GM12878 (cell line): ENCODE results near the gene CA14. TPM values are rescaled to one million over a fixed set of nuclear protein-coding genes. Genes with fewer than 3 reads are reported as not detected.

Source experiments
- ATAC-seq: fragments of 200-7000 bp; cut with Tn5 transposase; 3 replicates; pipeline ENCODE4 v1.9.1; 2020; ENCODE audit warnings: mild to moderate bottlenecking, moderate library complexity
- BruUV-seq: library from RNA; stranded (reverse); fragments of 400-500 nt; replicated peaks from 2 replicates; lab custom pipeline; 2021; lab: Mats Ljungman, UMichigan
- CTCF ChIA-PET: fragments of 300-600 bp; sonication (Branson Sonifier 250); formaldehyde crosslinking; extraction: SDS; loops from one replicate; lab custom pipeline; 2021; ENCODE audit warnings: inconsistent platforms; lab: Yijun Ruan, JAX
- POLR2A ChIA-PET: fragments of 350-600 bp; formaldehyde crosslinking; extraction: SDS; loops from one replicate; lab custom pipeline; 2021; ENCODE audit warnings: inconsistent platforms; lab: Charles Lee
- RAD21 ChIA-PET: fragments of 300-600 bp; sonication (Branson Sonifier 250); formaldehyde crosslinking; loops from one replicate; lab custom pipeline; 2023; ENCODE audit warnings: antibody characterized with exemption; ENCODE audit not compliant: unreplicated experiment; lab: Charles Lee
- SMC1A ChIA-PET: fragments of 300-600 bp; sonication (Branson Sonifier 250); formaldehyde crosslinking; loops from one replicate; lab custom pipeline; 2023; ENCODE audit not compliant: unreplicated experiment, uncharacterized antibody; lab: Charles Lee
- DNase-seq: peaks from one replicate; pipeline ENCODE4 v3.0.0-alpha.2; 2011; ENCODE audit warnings: low read depth, low spot score
- FAIRE-seq: peaks from 3 replicates; lab custom pipeline; 2011; peaks lifted over from hg19 to GRCh38; lab: Jason Lieb, UNC
- H2AFZ ChIP-seq: 2 replicates; pipeline ENCODE4 v1.6.0; 2011; ENCODE audit warnings: low read depth, low read length, control low read depth; ENCODE audit not compliant: control insufficient read depth
- H3K27ac ChIP-seq: 2 replicates; pipeline ENCODE4 v1.5.1; 2011; ENCODE audit warnings: control low read depth; ENCODE audit not compliant: control insufficient read depth, insufficient read depth
- H3K27me3 ChIP-seq, 2 experiments: replicated peaks in 1 of 2; 2 replicates each; pipeline versions ENCODE4 v1.6.0 to v1.6.1; 2011; ENCODE audit warnings: low read length in 1 of 2; ENCODE audit not compliant: control insufficient read depth in 2 of 2, insufficient read depth in 2 of 2
- H3K36me3 ChIP-seq, 2 experiments: 2 replicates each; pipeline ENCODE4 v1.5.1; 2011; ENCODE audit warnings: low read length in 1 of 2; ENCODE audit not compliant: control insufficient read depth in 2 of 2, insufficient read depth in 2 of 2
- H3K4me1 ChIP-seq: 2 replicates; pipeline ENCODE4 v1.6.1; 2011; ENCODE audit warnings: mild to moderate bottlenecking, low read length, moderate library complexity, mixed read lengths; ENCODE audit not compliant: control insufficient read depth, insufficient read depth
- H3K4me2 ChIP-seq: 2 replicates; pipeline ENCODE4 v1.6.0; 2011; ENCODE audit warnings: control low read depth; ENCODE audit not compliant: control insufficient read depth, insufficient read depth
- H3K4me3 ChIP-seq: fragments of 200-600 bp; sonication (generic); 2 replicates; pipeline ENCODE4 v1.5.1; 2016
- H3K79me2 ChIP-seq: 2 replicates; pipeline ENCODE4 v1.6.0; 2011; ENCODE audit warnings: low read length; ENCODE audit not compliant: control insufficient read depth, insufficient read depth
- H3K9ac ChIP-seq: 2 replicates; pipeline ENCODE4 v1.8.0; 2011; ENCODE audit warnings: low read length, control low read depth, mixed read lengths; ENCODE audit not compliant: control insufficient read depth, insufficient read depth
- H3K9me3 ChIP-seq: replicated peaks from 3 replicates; pipeline ENCODE4 v1.5.1; 2011; ENCODE audit warnings: mild to moderate bottlenecking, low read length; ENCODE audit not compliant: control insufficient read depth, insufficient read depth
- H4K20me1 ChIP-seq: 2 replicates; pipeline ENCODE4 v1.6.0; 2011; ENCODE audit not compliant: control insufficient read depth, insufficient read depth
- HDAC2 ChIP-seq: fragments of 200-600 bp; sonication (generic); IDR thresholded peaks from 2 replicates; pipeline ENCODE4 v1.6.1; 2017
- SMARCA5 ChIP-seq: fragments of 450-650 bp; IDR thresholded peaks from 2 replicates; pipeline ENCODE4 v1.6.1; 2017; ENCODE audit warnings: mild to moderate bottlenecking
- WGBS: methylation state at CpG from one replicate; pipeline ENCODE4 v1.1.6; 2016; ENCODE audit warnings: low lambda C conversion rate; ENCODE audit not compliant: insufficient replicate concordance, insufficient coverage; ENCODE audit errors: missing lambda C conversion rate; 5-methylcytosine and 5-hydroxymethylcytosine counted together
- in situ Hi-C: fragments of 300-500 bp; cut with MboI; formaldehyde crosslinking; loops from 9 replicates; pipeline ENCODE4 v1.14.3; 2018; ENCODE audit warnings: mixed read lengths
- intact Hi-C: fragments of 100-400 bp; cut with micrococcal nuclease; formaldehyde crosslinking; loops from one replicate; pipeline ENCODE4 v1.14.2; 2022; ENCODE audit not compliant: unreplicated experiment
- polyA plus RNA-seq, 11 experiments: library from polyadenylated mRNA; depleted of rRNA in 4 of 11; unstranded in 6 of 11; stranded (reverse) in 5 of 11; fragments of >200 nt; fragmentation: Nextera tagmentation in 4 of 11; fragmentation: Illumina TruSeq in 1 of 11; extraction: Ambion mirVana in 4 of 11; extraction: Trizol in 1 of 11; gene quantifications; 1 replicate in 1 of 11; 2 replicates in 10 of 11; pipeline versions ENCODE4 v1.2.1 to v1.2.3, GENCODE V29; 2011 to 2016; ENCODE audit warnings: inconsistent platforms in 2 of 11, missing spikeins in 2 of 11, low read depth in 1 of 11
- total RNA-seq, 4 experiments: library from RNA; depleted of rRNA in 3 of 4; stranded (reverse); fragments of >200 nt in 3 of 4; fragmentation: Illumina TruSeq in 1 of 4; extraction: Trizol in 1 of 4; gene quantifications; 2 replicates each; pipeline versions ENCODE4 v1.2.1 to v1.2.3, GENCODE V29; 2013 to 2021
- TF ChIP-seq, protein P1 (sequence below): fragments of 450-650 bp; IDR thresholded peaks from 2 replicates; pipeline ENCODE4 v1.6.1; 2016; ENCODE audit warnings: mild to moderate bottlenecking, moderate library complexity, borderline replicate concordance
- TF ChIP-seq, protein P2 (sequence below): fragments of 150-350 bp; IDR thresholded peaks from 2 replicates; pipeline ENCODE4 v1.6.1; 2014; ENCODE audit warnings: mild to moderate bottlenecking, low read depth, low read length

The CA14 gene
- total and polyA plus RNA-seq, 10 of the 15 experiments (the other 5 are each of a cell fraction or from before 2014, with no cell fraction given): 0.11 to 0.35 (median 0.29) TPM; not detected in 6

DNA sequence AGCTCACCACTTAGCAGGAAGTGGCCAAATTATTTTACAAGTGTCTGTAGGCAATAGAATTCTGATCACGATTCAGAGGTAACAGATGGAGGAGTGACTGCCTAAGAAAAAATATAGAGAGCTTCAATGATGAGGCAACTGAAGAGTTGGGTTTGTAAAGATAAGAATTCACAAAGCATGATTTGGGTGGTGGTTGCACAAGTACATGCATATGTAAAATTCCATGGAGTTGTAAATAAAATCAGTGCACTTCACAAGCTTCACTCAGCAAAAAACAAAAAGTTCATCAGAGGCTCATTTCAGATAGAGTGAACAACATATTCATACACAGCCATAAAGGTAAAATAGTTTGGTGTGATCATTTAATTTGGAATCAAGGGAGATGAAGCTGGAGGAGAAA, 32.6 kb upstream of the CA14 start:
- in situ Hi-C loops: no loop called here
- RAD21 ChIA-PET: interaction anchor here (1.9 kb wide), 1 partner anchor 9 kb away, joined by 4 read pairs; no protein-coding TSS in a partner anchor
- Histone ChIP-seq H4K20me1 (no peaks in the 10 kb centered on the region), H3K27me3 (no peaks in the 10 kb centered on the region), H3K79me2 (peaks cover under 1% of the 10 kb centered on the region; the same call in 1 of the 2 replicates), H3K9ac (no peak overlapping the region), H3K4me3 (no peak overlapping the region), H3K4me1 (no peaks in the 10 kb centered on the region; the same call in 1 of the 2 replicates), H3K36me3 (peaks cover 7 to 33% of the 10 kb centered on the region in 2 experiments), H2AFZ (no peak overlapping the region), H3K9me3 (no peaks in the 10 kb centered on the region), H3K27ac (no peak overlapping the region), H3K4me2 (no peak overlapping the region)
- no TSS peak for BruUV-seq
- POLR2A ChIA-PET: interaction anchor here (0.6 to 1.5 kb wide), 3 partner anchors 9 to 491 kb away, joined by 3 to 8 read pairs (median 5); partner anchors contain the start of gene RPRD2
- CTCF ChIA-PET: interaction anchor here (0.5 to 1.8 kb wide), 3 partner anchors 8 to 291 kb away, joined by 5 read pairs; no protein-coding TSS in a partner anchor
- intact Hi-C loops: no loop called here
- FAIRE-seq: no peak
- 91% methylated on average over 1 of the region's 1 CpG for WGBS
- ATAC-seq: no peak
- TF ChIP-seq, protein P1, sequence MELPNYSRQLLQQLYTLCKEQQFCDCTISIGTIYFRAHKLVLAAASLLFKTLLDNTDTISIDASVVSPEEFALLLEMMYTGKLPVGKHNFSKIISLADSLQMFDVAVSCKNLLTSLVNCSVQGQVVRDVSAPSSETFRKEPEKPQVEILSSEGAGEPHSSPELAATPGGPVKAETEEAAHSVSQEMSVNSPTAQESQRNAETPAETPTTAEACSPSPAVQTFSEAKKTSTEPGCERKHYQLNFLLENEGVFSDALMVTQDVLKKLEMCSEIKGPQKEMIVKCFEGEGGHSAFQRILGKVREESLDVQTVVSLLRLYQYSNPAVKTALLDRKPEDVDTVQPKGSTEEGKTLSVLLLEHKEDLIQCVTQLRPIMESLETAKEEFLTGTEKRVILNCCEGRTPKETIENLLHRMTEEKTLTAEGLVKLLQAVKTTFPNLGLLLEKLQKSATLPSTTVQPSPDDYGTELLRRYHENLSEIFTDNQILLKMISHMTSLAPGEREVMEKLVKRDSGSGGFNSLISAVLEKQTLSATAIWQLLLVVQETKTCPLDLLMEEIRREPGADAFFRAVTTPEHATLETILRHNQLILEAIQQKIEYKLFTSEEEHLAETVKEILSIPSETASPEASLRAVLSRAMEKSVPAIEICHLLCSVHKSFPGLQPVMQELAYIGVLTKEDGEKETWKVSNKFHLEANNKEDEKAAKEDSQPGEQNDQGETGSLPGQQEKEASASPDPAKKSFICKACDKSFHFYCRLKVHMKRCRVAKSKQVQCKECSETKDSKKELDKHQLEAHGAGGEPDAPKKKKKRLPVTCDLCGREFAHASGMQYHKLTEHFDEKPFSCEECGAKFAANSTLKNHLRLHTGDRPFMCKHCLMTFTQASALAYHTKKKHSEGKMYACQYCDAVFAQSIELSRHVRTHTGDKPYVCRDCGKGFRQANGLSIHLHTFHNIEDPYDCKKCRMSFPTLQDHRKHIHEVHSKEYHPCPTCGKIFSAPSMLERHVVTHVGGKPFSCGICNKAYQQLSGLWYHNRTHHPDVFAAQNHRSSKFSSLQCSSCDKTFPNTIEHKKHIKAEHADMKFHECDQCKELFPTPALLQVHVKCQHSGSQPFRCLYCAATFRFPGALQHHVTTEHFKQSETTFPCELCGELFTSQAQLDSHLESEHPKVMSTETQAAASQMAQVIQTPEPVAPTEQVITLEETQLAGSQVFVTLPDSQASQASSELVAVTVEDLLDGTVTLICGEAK: no peak
- no peak for TF ChIP-seq SMARCA5
- TF ChIP-seq, protein P2, sequence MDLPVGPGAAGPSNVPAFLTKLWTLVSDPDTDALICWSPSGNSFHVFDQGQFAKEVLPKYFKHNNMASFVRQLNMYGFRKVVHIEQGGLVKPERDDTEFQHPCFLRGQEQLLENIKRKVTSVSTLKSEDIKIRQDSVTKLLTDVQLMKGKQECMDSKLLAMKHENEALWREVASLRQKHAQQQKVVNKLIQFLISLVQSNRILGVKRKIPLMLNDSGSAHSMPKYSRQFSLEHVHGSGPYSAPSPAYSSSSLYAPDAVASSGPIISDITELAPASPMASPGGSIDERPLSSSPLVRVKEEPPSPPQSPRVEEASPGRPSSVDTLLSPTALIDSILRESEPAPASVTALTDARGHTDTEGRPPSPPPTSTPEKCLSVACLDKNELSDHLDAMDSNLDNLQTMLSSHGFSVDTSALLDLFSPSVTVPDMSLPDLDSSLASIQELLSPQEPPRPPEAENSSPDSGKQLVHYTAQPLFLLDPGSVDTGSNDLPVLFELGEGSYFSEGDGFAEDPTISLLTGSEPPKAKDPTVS: no peak
- no peak for TF ChIP-seq HDAC2
- SMC1A ChIA-PET: interaction anchor here (0.9 to 1.6 kb wide), 2 partner anchors 31 to 38 kb away, joined by 4 to 6 read pairs; no protein-coding TSS in a partner anchor
- DNase-seq: no peak
